SK-N-SH treated with all-trans-retinoic acid at 6 μM for 48 hours (cell line): ENCODE measurements around the gene WDR17.

Source experiments
- ARNTL ChIP-seq: fragments of 450-650 bp; formaldehyde crosslinking; IDR thresholded peaks from 2 replicates; pipeline ENCODE4 v1.5.0; 2020; ENCODE audit warnings: low read depth, mild to moderate bottlenecking, moderate library complexity, borderline replicate concordance
- CSDC2 ChIP-seq: fragments of 250-450 bp; sonication (Bioruptor Pico); IDR thresholded peaks from 2 replicates; pipeline ENCODE4 v1.5.0; 2020; ENCODE audit warnings: mild to moderate bottlenecking, moderate library complexity
- CSRNP3 ChIP-seq: fragments of 250-450 bp; sonication (Bioruptor Pico); IDR thresholded peaks from 2 replicates; pipeline ENCODE4 v1.5.1; 2021; ENCODE audit warnings: mild to moderate bottlenecking, moderate library complexity
- ESRRG ChIP-seq: fragments of 250-450 bp; sonication (Bioruptor Pico); IDR thresholded peaks from 2 replicates; pipeline ENCODE4 v1.6.1; 2021; ENCODE audit warnings: mild to moderate bottlenecking
- PATZ1 ChIP-seq: fragments of 250-450 bp; sonication (Bioruptor Pico); IDR thresholded peaks from 2 replicates; pipeline ENCODE4 v1.8.0; 2020; ENCODE audit warnings: mild to moderate bottlenecking, moderate library complexity, borderline replicate concordance
- POU6F1 ChIP-seq: fragments of 250-450 bp; sonication (Bioruptor Pico); IDR thresholded peaks from 2 replicates; pipeline ENCODE4 v1.8.0; 2021; ENCODE audit warnings: low read depth, mild to moderate bottlenecking, moderate library complexity, borderline replicate concordance
- RARB ChIP-seq: fragments of 250-450 bp; sonication (Bioruptor Pico); IDR thresholded peaks from 2 replicates; pipeline ENCODE4 v1.8.0; 2021; ENCODE audit warnings: mild to moderate bottlenecking, moderate library complexity
- TOX ChIP-seq: fragments of 250-450 bp; sonication (Bioruptor Pico); IDR thresholded peaks from 2 replicates; pipeline ENCODE4 v1.8.0; 2021; ENCODE audit warnings: mild to moderate bottlenecking, moderate library complexity, borderline replicate concordance
- TSHZ2 ChIP-seq: fragments of 250-450 bp; sonication (Bioruptor Pico); IDR thresholded peaks from 2 replicates; pipeline ENCODE4 v1.5.0; 2020; ENCODE audit warnings: mild to moderate bottlenecking, moderate library complexity
- ZFP3 ChIP-seq: fragments of 250-450 bp; sonication (Bioruptor Pico); IDR thresholded peaks from 2 replicates; pipeline ENCODE4 v1.5.0; 2020; ENCODE audit warnings: mild to moderate bottlenecking, moderate library complexity
- ZNF70 ChIP-seq: fragments of 450-650 bp; formaldehyde crosslinking; IDR thresholded peaks from 2 replicates; pipeline ENCODE4 v1.5.0; 2020; ENCODE audit warnings: mild to moderate bottlenecking, moderate library complexity

GRCh38 chr4:176156656-176157055 lies 91.0 kb downstream of the WDR17 start:
- TF ChIP-seq CSRNP3 (CRISPR knock-in tag) (no peak), TSHZ2 (no peak), TOX (CRISPR knock-in tag) (no peak), ESRRG (no peak), RARB (CRISPR knock-in tag) (no peak), ZFP3 (CRISPR knock-in tag) (no peak), ZNF70 (CRISPR knock-in tag) (no peak), PATZ1 (CRISPR knock-in tag) (no peak), CSDC2 (CRISPR knock-in tag) (no peak), POU6F1 (no peak), ARNTL (CRISPR knock-in tag) (no peak)
